ENCODE data around the gene FAM9B.
A peak's percentile ranks its signal among the peaks of the same experiment; 100 is the strongest.

The FAM9B gene

DNA sequence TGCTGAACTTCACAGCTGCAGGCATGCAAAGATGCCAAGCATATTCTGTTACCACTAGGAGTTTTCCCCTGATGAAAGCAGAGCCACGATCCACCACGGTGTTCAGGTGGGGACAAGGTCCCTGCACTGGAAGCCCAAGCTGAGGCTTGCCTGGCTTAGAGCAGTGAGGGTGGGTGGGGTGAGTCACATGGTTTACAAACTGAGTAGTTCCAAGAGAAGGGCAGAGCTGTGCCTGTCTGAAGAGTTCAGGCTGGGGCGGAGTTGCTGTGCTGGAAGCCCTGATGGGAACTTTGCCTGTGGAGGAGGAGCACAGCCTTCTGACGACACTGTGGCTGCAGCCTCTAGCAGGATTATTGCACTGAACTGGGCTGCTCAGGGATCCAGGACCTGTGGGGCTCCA lies 45.5 kb downstream of the FAM9B start:
- TF ChIP-seq, protein P1, sequence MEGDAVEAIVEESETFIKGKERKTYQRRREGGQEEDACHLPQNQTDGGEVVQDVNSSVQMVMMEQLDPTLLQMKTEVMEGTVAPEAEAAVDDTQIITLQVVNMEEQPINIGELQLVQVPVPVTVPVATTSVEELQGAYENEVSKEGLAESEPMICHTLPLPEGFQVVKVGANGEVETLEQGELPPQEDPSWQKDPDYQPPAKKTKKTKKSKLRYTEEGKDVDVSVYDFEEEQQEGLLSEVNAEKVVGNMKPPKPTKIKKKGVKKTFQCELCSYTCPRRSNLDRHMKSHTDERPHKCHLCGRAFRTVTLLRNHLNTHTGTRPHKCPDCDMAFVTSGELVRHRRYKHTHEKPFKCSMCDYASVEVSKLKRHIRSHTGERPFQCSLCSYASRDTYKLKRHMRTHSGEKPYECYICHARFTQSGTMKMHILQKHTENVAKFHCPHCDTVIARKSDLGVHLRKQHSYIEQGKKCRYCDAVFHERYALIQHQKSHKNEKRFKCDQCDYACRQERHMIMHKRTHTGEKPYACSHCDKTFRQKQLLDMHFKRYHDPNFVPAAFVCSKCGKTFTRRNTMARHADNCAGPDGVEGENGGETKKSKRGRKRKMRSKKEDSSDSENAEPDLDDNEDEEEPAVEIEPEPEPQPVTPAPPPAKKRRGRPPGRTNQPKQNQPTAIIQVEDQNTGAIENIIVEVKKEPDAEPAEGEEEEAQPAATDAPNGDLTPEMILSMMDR (IDR thresholded peaks at IDR 0.05; ENCODE audit: low read depth, low read length), result no peak
- in situ Hi-C loops (cut with HindIII; ENCODE audit: low sequenced_read_pairs), result no loop called here
- no peak overlapping the region for H3K4me3 ChIP-seq (ENCODE audit: low read depth, low read length)
- DNase-seq (ENCODE audit: low read depth, low spot score), result peak; percentile 9

DNA sequence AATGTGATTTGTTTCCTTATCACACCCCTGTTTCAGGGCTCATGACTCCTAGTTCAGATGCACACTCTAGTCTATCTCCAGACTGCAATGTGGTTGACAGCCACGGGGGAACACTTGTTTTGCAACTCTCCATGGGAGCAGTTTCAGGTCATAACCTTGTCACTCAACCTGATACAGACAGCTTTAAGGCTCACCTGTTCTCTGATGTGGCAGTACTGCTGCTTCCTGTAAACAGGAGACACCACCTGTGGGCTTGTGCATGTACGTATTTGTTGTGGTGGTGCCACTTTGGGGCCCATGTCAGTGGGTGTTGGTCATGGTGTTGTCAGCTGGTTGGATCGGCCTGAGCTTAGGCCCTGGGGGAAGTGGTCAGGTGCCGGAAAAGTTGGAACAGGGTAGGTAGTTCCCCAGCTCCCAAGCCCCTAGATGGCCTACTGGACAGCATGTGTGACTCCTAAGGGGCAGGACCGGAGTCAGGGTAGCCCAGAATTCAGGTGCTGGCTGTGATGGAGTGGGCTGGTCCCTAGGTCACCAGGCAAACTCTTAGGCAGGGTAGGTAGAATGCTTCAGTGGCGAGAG lies 46.2 kb downstream of the FAM9B start:
- in situ Hi-C loops (cut with HindIII; ENCODE audit: low sequenced_read_pairs), result no loop called here
- TF ChIP-seq, protein P1 (IDR thresholded peaks at IDR 0.05; ENCODE audit: low read depth, low read length), result no peak
- no peak for DNase-seq (ENCODE audit: low read depth, low spot score)
- H3K4me3 ChIP-seq (ENCODE audit: low read depth, low read length), result no peak overlapping the region

DNA sequence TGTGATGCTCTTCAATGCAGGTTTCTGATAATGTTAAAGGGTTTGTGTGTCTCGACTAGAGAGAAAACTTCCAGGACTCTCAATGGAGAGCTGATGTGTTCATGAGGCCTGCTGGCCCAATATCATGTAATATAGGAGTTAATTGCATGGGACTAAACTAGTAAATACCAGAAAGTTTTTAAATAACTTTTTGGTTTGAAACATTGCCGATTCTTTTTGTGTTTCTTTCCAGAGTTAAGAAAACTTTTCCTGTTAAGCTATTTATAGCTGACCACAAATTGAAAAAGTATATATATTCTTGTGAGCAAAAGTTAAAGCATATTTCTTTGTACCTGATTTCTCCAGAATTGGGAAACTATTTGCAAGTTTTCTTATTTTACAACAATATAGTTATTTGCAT lies 49.7 kb downstream of the FAM9B start:
- DNase-seq (ENCODE audit: low read depth, low spot score), result no peak
- H3K4me3 ChIP-seq (ENCODE audit: low read depth, low read length), result no peak overlapping the region
- TF ChIP-seq, protein P1 (IDR thresholded peaks at IDR 0.05; ENCODE audit: low read depth, low read length), result no peak
- in situ Hi-C loops (cut with HindIII; ENCODE audit: low sequenced_read_pairs), result no loop called here

DNA sequence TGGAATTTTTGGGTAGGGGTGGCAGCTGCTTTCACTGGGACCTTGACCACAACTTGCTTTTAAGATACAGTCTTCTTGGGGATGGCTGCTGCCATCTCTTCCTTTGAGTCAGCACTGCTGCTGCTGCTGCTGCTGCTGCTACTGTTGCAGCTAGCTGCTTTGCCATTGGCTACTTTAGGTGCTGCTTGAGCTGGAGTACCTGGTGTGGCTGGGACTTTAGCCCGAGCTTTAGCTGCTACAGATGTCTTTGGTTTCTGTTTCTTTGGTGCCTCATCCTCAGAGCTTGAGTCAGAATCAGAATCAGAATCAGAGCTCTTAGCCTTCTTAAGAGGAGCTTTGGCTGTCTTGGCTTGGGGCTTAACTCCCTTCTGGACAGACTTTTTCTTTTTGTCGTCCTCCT lies 52.2 kb downstream of the FAM9B start:
- no peak for DNase-seq (ENCODE audit: low read depth, low spot score)
- in situ Hi-C loops (cut with HindIII; ENCODE audit: low sequenced_read_pairs), result no loop called here
- TF ChIP-seq, protein P1 (IDR thresholded peaks at IDR 0.05; ENCODE audit: low read depth, low read length), result no peak
- H3K4me3 ChIP-seq (ENCODE audit: low read depth, low read length), result no peak overlapping the region

DNA sequence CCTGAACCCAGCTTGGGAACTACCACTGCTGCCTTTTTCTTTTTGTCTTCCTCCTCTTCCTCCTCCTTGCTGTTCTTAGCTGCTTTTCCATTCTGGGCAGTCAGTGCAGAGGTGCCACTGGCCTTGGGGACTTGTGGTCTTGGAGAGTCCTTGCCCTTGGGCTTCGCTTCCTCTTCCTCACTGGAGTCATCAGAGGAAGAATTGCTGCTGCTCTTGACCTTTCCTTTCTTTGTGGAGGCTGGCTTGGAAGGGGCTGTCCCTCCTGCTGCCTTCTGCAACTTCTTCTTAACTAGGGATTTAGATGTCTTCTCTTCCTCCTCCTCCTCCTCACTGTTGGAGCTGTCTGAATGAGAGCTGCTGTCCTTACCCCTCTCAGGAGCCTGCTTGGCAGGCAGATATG lies 53.2 kb downstream of the FAM9B start:
- TF ChIP-seq, protein P1 (IDR thresholded peaks at IDR 0.05; ENCODE audit: low read depth, low read length), result no peak
- no peak overlapping the region for H3K4me3 ChIP-seq (ENCODE audit: low read depth, low read length)
- in situ Hi-C loops (cut with HindIII; ENCODE audit: low sequenced_read_pairs), result no loop called here
- no peak for DNase-seq (ENCODE audit: low read depth, low spot score)

All from astrocyte of the spinal cord (primary cell).